GM12878 (cell line): ENCODE data around the gene PSAPL1. TPM values are rescaled to one million over a fixed set of nuclear protein-coding genes. Genes with fewer than 3 reads are reported as not detected.

Experiments used
- ATAC-seq: fragments of 200-7000 bp; cut with Tn5 transposase; 3 replicates; pipeline ENCODE4 v1.9.1; 2020; ENCODE audit warnings: mild to moderate bottlenecking, moderate library complexity
- BruUV-seq: library from RNA; stranded (reverse); fragments of 400-500 nt; replicated peaks from 2 replicates; lab custom pipeline; 2021; lab: Mats Ljungman, UMichigan
- CTCF ChIA-PET: fragments of 300-600 bp; sonication (Branson Sonifier 250); formaldehyde crosslinking; extraction: SDS; loops from one replicate; lab custom pipeline; 2021; ENCODE audit warnings: inconsistent platforms; lab: Yijun Ruan, JAX
- POLR2A ChIA-PET: fragments of 350-600 bp; formaldehyde crosslinking; extraction: SDS; loops from one replicate; lab custom pipeline; 2021; ENCODE audit warnings: inconsistent platforms; lab: Charles Lee
- RAD21 ChIA-PET: fragments of 300-600 bp; sonication (Branson Sonifier 250); formaldehyde crosslinking; loops from one replicate; lab custom pipeline; 2023; ENCODE audit warnings: antibody characterized with exemption; ENCODE audit not compliant: unreplicated experiment; lab: Charles Lee
- SMC1A ChIA-PET: fragments of 300-600 bp; sonication (Branson Sonifier 250); formaldehyde crosslinking; loops from one replicate; lab custom pipeline; 2023; ENCODE audit not compliant: unreplicated experiment, uncharacterized antibody; lab: Charles Lee
- DNase-seq: peaks from one replicate; pipeline ENCODE4 v3.0.0-alpha.2; 2011; ENCODE audit warnings: low read depth, low spot score
- FAIRE-seq: peaks from 3 replicates; lab custom pipeline; 2011; peaks lifted over from hg19 to GRCh38; lab: Jason Lieb, UNC
- H2AFZ ChIP-seq: 2 replicates; pipeline ENCODE4 v1.6.0; 2011; ENCODE audit warnings: low read depth, low read length, control low read depth; ENCODE audit not compliant: control insufficient read depth
- H3K27ac ChIP-seq: 2 replicates; pipeline ENCODE4 v1.5.1; 2011; ENCODE audit warnings: control low read depth; ENCODE audit not compliant: control insufficient read depth, insufficient read depth
- H3K27me3 ChIP-seq, 2 experiments: replicated peaks in 1 of 2; 2 replicates each; pipeline versions ENCODE4 v1.6.0 to v1.6.1; 2011; ENCODE audit warnings: low read length in 1 of 2; ENCODE audit not compliant: control insufficient read depth in 2 of 2, insufficient read depth in 2 of 2
- H3K36me3 ChIP-seq, 2 experiments: 2 replicates each; pipeline ENCODE4 v1.5.1; 2011; ENCODE audit warnings: low read length in 1 of 2; ENCODE audit not compliant: control insufficient read depth in 2 of 2, insufficient read depth in 2 of 2
- H3K4me1 ChIP-seq: 2 replicates; pipeline ENCODE4 v1.6.1; 2011; ENCODE audit warnings: mild to moderate bottlenecking, low read length, moderate library complexity, mixed read lengths; ENCODE audit not compliant: control insufficient read depth, insufficient read depth
- H3K4me2 ChIP-seq: 2 replicates; pipeline ENCODE4 v1.6.0; 2011; ENCODE audit warnings: control low read depth; ENCODE audit not compliant: control insufficient read depth, insufficient read depth
- H3K4me3 ChIP-seq: fragments of 200-600 bp; sonication (generic); 2 replicates; pipeline ENCODE4 v1.5.1; 2016
- H3K79me2 ChIP-seq: 2 replicates; pipeline ENCODE4 v1.6.0; 2011; ENCODE audit warnings: low read length; ENCODE audit not compliant: control insufficient read depth, insufficient read depth
- H3K9ac ChIP-seq: 2 replicates; pipeline ENCODE4 v1.8.0; 2011; ENCODE audit warnings: low read length, control low read depth, mixed read lengths; ENCODE audit not compliant: control insufficient read depth, insufficient read depth
- H3K9me3 ChIP-seq: replicated peaks from 3 replicates; pipeline ENCODE4 v1.5.1; 2011; ENCODE audit warnings: mild to moderate bottlenecking, low read length; ENCODE audit not compliant: control insufficient read depth, insufficient read depth
- H4K20me1 ChIP-seq: 2 replicates; pipeline ENCODE4 v1.6.0; 2011; ENCODE audit not compliant: control insufficient read depth, insufficient read depth
- EGR1 ChIP-seq, 2 experiments: IDR thresholded peaks; 1 replicate in 1 of 2; 2 replicates in 1 of 2; pipeline ENCODE4 v1.6.1; 2011 to 2012; ENCODE audit warnings: low read depth in 2 of 2, low read length in 2 of 2, borderline replicate concordance in 1 of 2, mild to moderate bottlenecking in 1 of 2, moderate library complexity in 1 of 2
- FOS ChIP-seq: IDR thresholded peaks from 3 replicates; pipeline ENCODE4 v1.6.1; 2011; ENCODE audit warnings: borderline replicate concordance; ENCODE audit not compliant: insufficient read length; ENCODE audit errors: extremely low read depth
- MYC ChIP-seq: IDR thresholded peaks from 2 replicates; pipeline ENCODE4 v1.6.1; 2011; ENCODE audit warnings: mild to moderate bottlenecking, low read length, moderate library complexity, inconsistent platforms; ENCODE audit not compliant: insufficient read depth, insufficient replicate concordance, insufficient read length, severe bottlenecking
- NR2C1 ChIP-seq: fragments of 450-650 bp; IDR thresholded peaks from 2 replicates; pipeline ENCODE4 v1.6.1; 2017; ENCODE audit warnings: antibody characterized with exemption, mild to moderate bottlenecking, moderate library complexity
- WGBS: methylation state at CpG from one replicate; pipeline ENCODE4 v1.1.6; 2016; ENCODE audit warnings: low lambda C conversion rate; ENCODE audit not compliant: insufficient replicate concordance, insufficient coverage; ENCODE audit errors: missing lambda C conversion rate; 5-methylcytosine and 5-hydroxymethylcytosine counted together
- in situ Hi-C: fragments of 300-500 bp; cut with MboI; formaldehyde crosslinking; loops from 9 replicates; pipeline ENCODE4 v1.14.3; 2018; ENCODE audit warnings: mixed read lengths
- intact Hi-C: fragments of 100-400 bp; cut with micrococcal nuclease; formaldehyde crosslinking; loops from one replicate; pipeline ENCODE4 v1.14.2; 2022; ENCODE audit not compliant: unreplicated experiment
- polyA plus RNA-seq, 11 experiments: library from polyadenylated mRNA; depleted of rRNA in 4 of 11; unstranded in 6 of 11; stranded (reverse) in 5 of 11; fragments of >200 nt; fragmentation: Nextera tagmentation in 4 of 11; fragmentation: Illumina TruSeq in 1 of 11; extraction: Ambion mirVana in 4 of 11; extraction: Trizol in 1 of 11; gene quantifications; 1 replicate in 1 of 11; 2 replicates in 10 of 11; pipeline versions ENCODE4 v1.2.1 to v1.2.3, GENCODE V29; 2011 to 2016; ENCODE audit warnings: inconsistent platforms in 2 of 11, missing spikeins in 2 of 11, low read depth in 1 of 11
- total RNA-seq, 4 experiments: library from RNA; depleted of rRNA in 3 of 4; stranded (reverse); fragments of >200 nt in 3 of 4; fragmentation: Illumina TruSeq in 1 of 4; extraction: Trizol in 1 of 4; gene quantifications; 2 replicates each; pipeline versions ENCODE4 v1.2.1 to v1.2.3, GENCODE V29; 2013 to 2021
- TF ChIP-seq, protein P1 (sequence below): IDR thresholded peaks from 2 replicates; pipeline ENCODE4 v1.6.1; 2011; ENCODE audit warnings: borderline replicate concordance, low read depth, mild to moderate bottlenecking, moderate library complexity, low read length; ENCODE audit not compliant: insufficient read depth, poor library complexity, severe bottlenecking
- TF ChIP-seq, protein P2 (sequence below): fragments of 450-650 bp; IDR thresholded peaks from 2 replicates; pipeline ENCODE4 v1.6.1; 2018; ENCODE audit warnings: mild to moderate bottlenecking, low read depth, moderate library complexity; ENCODE audit not compliant: partially characterized antibody
- TF ChIP-seq, protein P3 (sequence below): fragments of 450-650 bp; IDR thresholded peaks from 2 replicates; pipeline ENCODE4 v1.6.1; 2016; ENCODE audit warnings: mild to moderate bottlenecking, moderate library complexity, borderline replicate concordance
- TF ChIP-seq, protein P4 (sequence below): fragments of 450-650 bp; IDR thresholded peaks from 2 replicates; pipeline ENCODE4 v1.6.1; 2017; ENCODE audit warnings: antibody characterized with exemption, mild to moderate bottlenecking, moderate library complexity

PSAPL1 gene
- total and polyA plus RNA-seq, 10 of the 15 experiments (the other 5 are each of a cell fraction or from before 2014, with no cell fraction given) = not detected

DNA sequence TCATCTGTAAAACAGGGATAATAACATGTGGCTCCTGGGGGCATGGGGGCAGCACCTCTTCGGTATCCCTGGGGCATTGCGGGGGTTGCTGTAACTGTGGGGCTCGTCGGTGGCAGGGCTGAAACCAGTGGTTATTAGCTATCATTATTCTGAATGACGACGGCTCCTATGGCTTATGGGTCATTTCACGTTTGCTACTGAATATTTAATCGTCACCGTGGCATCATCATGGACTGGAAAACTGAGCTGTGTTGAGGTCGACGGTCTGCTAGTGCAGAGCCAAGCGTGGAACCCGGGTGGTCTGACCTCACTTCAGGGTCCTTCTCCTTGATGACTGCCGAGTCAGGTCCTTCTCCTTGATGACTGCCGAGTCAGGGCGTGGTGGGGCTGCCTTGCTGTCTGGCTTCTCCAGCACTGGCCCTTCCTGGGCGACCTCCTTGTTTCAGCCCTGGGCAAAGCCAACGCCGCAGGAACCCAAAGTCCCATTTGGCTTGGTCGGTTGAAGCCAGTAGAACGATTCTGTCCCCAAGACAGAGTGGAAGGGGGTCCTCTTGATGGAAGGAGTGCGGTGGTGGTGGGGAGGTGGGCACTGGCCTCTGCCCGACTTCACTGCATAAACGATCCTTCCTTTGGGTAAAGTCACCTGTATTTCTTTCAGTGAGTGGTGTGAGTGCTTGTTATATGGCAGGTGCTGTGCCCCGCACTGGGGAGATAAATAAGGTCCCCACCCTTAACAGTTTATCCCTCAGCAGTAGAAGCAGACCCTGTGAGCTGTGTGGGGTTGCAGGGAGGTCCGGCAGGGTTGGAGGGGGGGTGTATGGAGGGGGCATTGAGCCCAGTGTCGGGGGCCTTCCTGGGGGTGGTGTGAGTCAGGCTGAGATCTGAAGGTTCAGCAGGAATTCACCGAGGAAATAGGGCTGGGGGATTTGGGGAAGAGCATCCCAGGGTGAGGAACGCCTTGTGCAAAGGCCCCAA lies 40.8 kb downstream of the PSAPL1 start:
- no peak overlapping the region for H2AFZ ChIP-seq
- H3K4me3 ChIP-seq = no peak overlapping the region
- H3K9ac ChIP-seq = no peak overlapping the region
- H3K9me3 ChIP-seq = no peaks in the 10 kb centered on the region
- intact Hi-C loops (no loop called here), in situ Hi-C loops (no loop called here)
- no peak overlapping the region for H3K27ac ChIP-seq
- POLR2A ChIA-PET = no interaction called here
- no TSS peak for BruUV-seq
- DNase-seq (no peak), ATAC-seq (no peak), FAIRE-seq (no peak)
- H3K79me2 ChIP-seq = no peaks in the 10 kb centered on the region
- RAD21 ChIA-PET = no interaction called here
- no peaks in the 10 kb centered on the region for H3K36me3 ChIP-seq
- SMC1A ChIA-PET = no interaction called here
- no peak overlapping the region for H3K4me2 ChIP-seq
- no peaks in the 10 kb centered on the region for H3K4me1 ChIP-seq
- no peaks in the 10 kb centered on the region; a peak in 1 of 4 replicates for H3K27me3 ChIP-seq
- H4K20me1 ChIP-seq = no peaks in the 10 kb centered on the region
- CTCF ChIA-PET = no interaction called here
- WGBS = 26% methylated on average over 29 of the region's 29 CpGs
- TF ChIP-seq, protein P1, sequence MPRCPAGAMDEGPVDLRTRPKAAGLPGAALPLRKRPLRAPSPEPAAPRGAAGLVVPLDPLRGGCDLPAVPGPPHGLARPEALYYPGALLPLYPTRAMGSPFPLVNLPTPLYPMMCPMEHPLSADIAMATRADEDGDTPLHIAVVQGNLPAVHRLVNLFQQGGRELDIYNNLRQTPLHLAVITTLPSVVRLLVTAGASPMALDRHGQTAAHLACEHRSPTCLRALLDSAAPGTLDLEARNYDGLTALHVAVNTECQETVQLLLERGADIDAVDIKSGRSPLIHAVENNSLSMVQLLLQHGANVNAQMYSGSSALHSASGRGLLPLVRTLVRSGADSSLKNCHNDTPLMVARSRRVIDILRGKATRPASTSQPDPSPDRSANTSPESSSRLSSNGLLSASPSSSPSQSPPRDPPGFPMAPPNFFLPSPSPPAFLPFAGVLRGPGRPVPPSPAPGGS = no peak
- TF ChIP-seq NR2C1 = no peak
- TF ChIP-seq, protein P2, sequence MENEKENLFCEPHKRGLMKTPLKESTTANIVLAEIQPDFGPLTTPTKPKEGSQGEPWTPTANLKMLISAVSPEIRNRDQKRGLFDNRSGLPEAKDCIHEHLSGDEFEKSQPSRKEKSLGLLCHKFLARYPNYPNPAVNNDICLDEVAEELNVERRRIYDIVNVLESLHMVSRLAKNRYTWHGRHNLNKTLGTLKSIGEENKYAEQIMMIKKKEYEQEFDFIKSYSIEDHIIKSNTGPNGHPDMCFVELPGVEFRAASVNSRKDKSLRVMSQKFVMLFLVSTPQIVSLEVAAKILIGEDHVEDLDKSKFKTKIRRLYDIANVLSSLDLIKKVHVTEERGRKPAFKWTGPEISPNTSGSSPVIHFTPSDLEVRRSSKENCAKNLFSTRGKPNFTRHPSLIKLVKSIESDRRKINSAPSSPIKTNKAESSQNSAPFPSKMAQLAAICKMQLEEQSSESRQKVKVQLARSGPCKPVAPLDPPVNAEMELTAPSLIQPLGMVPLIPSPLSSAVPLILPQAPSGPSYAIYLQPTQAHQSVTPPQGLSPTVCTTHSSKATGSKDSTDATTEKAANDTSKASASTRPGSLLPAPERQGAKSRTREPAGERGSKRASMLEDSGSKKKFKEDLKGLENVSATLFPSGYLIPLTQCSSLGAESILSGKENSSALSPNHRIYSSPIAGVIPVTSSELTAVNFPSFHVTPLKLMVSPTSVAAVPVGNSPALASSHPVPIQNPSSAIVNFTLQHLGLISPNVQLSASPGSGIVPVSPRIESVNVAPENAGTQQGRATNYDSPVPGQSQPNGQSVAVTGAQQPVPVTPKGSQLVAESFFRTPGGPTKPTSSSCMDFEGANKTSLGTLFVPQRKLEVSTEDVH = no peak
- TF ChIP-seq, protein P3, sequence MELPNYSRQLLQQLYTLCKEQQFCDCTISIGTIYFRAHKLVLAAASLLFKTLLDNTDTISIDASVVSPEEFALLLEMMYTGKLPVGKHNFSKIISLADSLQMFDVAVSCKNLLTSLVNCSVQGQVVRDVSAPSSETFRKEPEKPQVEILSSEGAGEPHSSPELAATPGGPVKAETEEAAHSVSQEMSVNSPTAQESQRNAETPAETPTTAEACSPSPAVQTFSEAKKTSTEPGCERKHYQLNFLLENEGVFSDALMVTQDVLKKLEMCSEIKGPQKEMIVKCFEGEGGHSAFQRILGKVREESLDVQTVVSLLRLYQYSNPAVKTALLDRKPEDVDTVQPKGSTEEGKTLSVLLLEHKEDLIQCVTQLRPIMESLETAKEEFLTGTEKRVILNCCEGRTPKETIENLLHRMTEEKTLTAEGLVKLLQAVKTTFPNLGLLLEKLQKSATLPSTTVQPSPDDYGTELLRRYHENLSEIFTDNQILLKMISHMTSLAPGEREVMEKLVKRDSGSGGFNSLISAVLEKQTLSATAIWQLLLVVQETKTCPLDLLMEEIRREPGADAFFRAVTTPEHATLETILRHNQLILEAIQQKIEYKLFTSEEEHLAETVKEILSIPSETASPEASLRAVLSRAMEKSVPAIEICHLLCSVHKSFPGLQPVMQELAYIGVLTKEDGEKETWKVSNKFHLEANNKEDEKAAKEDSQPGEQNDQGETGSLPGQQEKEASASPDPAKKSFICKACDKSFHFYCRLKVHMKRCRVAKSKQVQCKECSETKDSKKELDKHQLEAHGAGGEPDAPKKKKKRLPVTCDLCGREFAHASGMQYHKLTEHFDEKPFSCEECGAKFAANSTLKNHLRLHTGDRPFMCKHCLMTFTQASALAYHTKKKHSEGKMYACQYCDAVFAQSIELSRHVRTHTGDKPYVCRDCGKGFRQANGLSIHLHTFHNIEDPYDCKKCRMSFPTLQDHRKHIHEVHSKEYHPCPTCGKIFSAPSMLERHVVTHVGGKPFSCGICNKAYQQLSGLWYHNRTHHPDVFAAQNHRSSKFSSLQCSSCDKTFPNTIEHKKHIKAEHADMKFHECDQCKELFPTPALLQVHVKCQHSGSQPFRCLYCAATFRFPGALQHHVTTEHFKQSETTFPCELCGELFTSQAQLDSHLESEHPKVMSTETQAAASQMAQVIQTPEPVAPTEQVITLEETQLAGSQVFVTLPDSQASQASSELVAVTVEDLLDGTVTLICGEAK = no peak
- TF ChIP-seq EGR1 (IDR thresholded peaks at IDR 0.05; ENCODE audit: borderline replicate concordance in 1 of 2, low read depth in 2 of 2, low read length in 2 of 2) = no peak
- TF ChIP-seq MYC = no peak
- no peak for TF ChIP-seq FOS
- TF ChIP-seq, protein P4, sequence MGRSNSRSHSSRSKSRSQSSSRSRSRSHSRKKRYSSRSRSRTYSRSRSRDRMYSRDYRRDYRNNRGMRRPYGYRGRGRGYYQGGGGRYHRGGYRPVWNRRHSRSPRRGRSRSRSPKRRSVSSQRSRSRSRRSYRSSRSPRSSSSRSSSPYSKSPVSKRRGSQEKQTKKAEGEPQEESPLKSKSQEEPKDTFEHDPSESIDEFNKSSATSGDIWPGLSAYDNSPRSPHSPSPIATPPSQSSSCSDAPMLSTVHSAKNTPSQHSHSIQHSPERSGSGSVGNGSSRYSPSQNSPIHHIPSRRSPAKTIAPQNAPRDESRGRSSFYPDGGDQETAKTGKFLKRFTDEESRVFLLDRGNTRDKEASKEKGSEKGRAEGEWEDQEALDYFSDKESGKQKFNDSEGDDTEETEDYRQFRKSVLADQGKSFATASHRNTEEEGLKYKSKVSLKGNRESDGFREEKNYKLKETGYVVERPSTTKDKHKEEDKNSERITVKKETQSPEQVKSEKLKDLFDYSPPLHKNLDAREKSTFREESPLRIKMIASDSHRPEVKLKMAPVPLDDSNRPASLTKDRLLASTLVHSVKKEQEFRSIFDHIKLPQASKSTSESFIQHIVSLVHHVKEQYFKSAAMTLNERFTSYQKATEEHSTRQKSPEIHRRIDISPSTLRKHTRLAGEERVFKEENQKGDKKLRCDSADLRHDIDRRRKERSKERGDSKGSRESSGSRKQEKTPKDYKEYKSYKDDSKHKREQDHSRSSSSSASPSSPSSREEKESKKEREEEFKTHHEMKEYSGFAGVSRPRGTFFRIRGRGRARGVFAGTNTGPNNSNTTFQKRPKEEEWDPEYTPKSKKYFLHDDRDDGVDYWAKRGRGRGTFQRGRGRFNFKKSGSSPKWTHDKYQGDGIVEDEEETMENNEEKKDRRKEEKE = no peak
